Measurements from ENCODE around the gene SERPINA9.

SERPINA9 gene

DNA sequence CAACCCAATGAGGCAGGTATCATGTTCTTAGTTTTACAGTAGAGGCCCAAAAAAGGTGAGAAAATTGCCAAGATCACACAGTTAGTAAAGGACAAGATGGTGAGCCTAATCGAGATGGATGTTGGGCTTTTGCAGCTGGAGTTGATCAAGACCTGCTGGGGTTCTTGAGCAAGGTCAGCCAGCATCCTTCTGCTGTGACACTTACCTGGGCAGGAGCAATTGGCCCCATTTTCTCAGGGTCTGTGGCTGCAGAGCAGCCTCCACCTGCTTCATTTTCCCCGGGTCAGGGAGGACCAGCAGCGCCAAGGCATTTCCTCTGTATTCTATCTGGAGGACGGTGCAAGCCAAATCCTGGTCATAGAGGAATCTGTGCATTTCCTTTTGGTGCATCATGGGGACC lies 29.9 kb downstream of the SERPINA9 start:
- Histone ChIP-seq H3K4me1 (ENCODE audit: control insufficient read depth, insufficient read depth, low read length) (no peaks in the 10 kb centered on the region), H3K36me3 (ENCODE audit: control insufficient read depth in 2 of 2, insufficient read depth in 1 of 2, low read length in 2 of 2) (no peaks in the 10 kb centered on the region), H3K4me3 (ENCODE audit: low read depth, low read length) (no peak overlapping the region), H3K27ac (ENCODE audit: extremely low read depth, low read depth, low read length) (no peak overlapping the region), H3K9me3 (ENCODE audit: control insufficient read depth, insufficient read depth, low read depth, low read length) (no peaks in the 10 kb centered on the region)
- TF ChIP-seq ZFHX2 (tag by site-specific recombination; conservative IDR thresholded peaks at IDR 0.05) (no peak), SP3 (tag by site-specific recombination; IDR thresholded peaks at IDR 0.05) (no peak), PRDM6 (tag by site-specific recombination; IDR thresholded peaks at IDR 0.05) (no peak), ZNF404 (tag by site-specific recombination; IDR thresholded peaks at IDR 0.05) (no peak), GLI2 (tag by site-specific recombination; IDR thresholded peaks at IDR 0.05; ENCODE audit: borderline replicate concordance, low read depth) (no peak), ZNF311 (tag by site-specific recombination; IDR thresholded peaks at IDR 0.05; ENCODE audit: borderline replicate concordance) (no peak)
- TF ChIP-seq, protein P1, sequence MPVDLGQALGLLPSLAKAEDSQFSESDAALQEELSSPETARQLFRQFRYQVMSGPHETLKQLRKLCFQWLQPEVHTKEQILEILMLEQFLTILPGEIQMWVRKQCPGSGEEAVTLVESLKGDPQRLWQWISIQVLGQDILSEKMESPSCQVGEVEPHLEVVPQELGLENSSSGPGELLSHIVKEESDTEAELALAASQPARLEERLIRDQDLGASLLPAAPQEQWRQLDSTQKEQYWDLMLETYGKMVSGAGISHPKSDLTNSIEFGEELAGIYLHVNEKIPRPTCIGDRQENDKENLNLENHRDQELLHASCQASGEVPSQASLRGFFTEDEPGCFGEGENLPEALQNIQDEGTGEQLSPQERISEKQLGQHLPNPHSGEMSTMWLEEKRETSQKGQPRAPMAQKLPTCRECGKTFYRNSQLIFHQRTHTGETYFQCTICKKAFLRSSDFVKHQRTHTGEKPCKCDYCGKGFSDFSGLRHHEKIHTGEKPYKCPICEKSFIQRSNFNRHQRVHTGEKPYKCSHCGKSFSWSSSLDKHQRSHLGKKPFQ (tag by site-specific recombination; IDR thresholded peaks at IDR 0.05), result no peak
- ChIA-PET CTCF (interaction anchor here (2.7 kb wide), 1 partner anchor 13 kb away, joined by 12 read pairs; no protein-coding TSS in a partner anchor), POLR2A (no interaction called here)

DNA sequence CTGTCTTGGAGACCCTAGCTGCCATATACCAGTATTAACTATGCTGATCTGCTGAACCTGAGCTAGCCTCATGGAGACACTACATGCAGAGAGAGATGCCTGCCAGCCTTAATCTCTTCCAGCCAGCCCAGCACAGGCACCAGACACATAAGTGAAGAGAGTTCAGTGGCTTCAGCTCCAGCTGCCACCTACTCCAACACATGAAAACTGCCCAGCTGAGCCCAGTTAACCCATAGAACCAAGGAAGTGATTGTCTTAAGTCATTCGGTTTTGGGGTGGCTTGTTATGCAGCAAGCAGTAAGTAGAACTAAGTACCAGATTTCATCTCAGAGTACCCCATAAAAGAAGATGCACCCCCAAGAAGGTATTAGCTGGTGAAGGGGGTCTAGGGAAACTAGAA lies 31.0 kb downstream of the SERPINA9 start:
- ChIA-PET CTCF (interaction anchor here (1.0 to 2.7 kb wide), 3 partner anchors 11 to 41 kb away, joined by 3 to 12 read pairs (median 5); no protein-coding TSS in a partner anchor), POLR2A (no interaction called here)
- H3K36me3 ChIP-seq (ENCODE audit: control insufficient read depth in 2 of 2, insufficient read depth in 1 of 2, low read length in 2 of 2), result no peaks in the 10 kb centered on the region
- H3K4me1 ChIP-seq (ENCODE audit: control insufficient read depth, insufficient read depth, low read length), result no peaks in the 10 kb centered on the region
- H3K27ac ChIP-seq (ENCODE audit: extremely low read depth, low read depth, low read length), result no peak overlapping the region
- H3K4me3 ChIP-seq (ENCODE audit: low read depth, low read length), result no peak overlapping the region
- no peaks in the 10 kb centered on the region for H3K9me3 ChIP-seq (ENCODE audit: control insufficient read depth, insufficient read depth, low read depth, low read length)
- TF ChIP-seq, protein P2, sequence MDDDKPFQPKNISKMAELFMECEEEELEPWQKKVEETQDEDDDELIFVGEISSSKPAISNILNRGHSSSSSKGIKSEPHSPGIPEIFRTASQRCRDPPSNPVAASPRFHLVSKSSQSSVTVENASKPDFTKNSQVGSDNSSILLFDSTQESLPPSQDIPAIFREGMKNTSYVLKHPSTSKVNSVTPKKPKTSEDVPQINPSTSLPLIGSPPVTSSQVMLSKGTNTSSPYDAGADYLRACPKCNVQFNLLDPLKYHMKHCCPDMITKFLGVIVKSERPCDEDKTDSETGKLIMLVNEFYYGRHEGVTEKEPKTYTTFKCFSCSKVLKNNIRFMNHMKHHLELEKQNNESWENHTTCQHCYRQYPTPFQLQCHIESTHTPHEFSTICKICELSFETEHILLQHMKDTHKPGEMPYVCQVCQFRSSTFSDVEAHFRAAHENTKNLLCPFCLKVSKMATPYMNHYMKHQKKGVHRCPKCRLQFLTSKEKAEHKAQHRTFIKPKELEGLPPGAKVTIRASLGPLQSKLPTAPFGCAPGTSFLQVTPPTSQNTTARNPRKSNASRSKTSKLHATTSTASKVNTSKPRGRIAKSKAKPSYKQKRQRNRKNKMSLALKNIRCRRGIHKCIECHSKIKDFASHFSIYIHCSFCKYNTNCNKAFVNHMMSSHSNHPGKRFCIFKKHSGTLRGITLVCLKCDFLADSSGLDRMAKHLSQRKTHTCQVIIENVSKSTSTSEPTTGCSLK (tag by site-specific recombination; IDR thresholded peaks at IDR 0.05), result no peak
- TF ChIP-seq KLF8 (tag by site-specific recombination; IDR thresholded peaks at IDR 0.05) (no peak), ZNF701 (tag by site-specific recombination; IDR thresholded peaks at IDR 0.05) (no peak), ZFP41 (tag by site-specific recombination; IDR thresholded peaks at IDR 0.05; ENCODE audit: borderline replicate concordance) (no peak), ZNF555 (tag by site-specific recombination; conservative IDR thresholded peaks at IDR 0.05) (no peak), KLF7 (tag by site-specific recombination; IDR thresholded peaks at IDR 0.05; ENCODE audit: borderline replicate concordance) (no peak), TSHZ1 (tag by site-specific recombination; IDR thresholded peaks at IDR 0.05; ENCODE audit: borderline replicate concordance) (no peak), ZNF223 (tag by site-specific recombination; IDR thresholded peaks at IDR 0.05) (no peak), ZNF24 (tag by site-specific recombination; IDR thresholded peaks at IDR 0.05) (no peak), ZNF768 (tag by site-specific recombination; IDR thresholded peaks at IDR 0.05) (no peak), ZNF324 (tag by site-specific recombination; IDR thresholded peaks at IDR 0.05) (no peak)
- TF ChIP-seq, protein P3, sequence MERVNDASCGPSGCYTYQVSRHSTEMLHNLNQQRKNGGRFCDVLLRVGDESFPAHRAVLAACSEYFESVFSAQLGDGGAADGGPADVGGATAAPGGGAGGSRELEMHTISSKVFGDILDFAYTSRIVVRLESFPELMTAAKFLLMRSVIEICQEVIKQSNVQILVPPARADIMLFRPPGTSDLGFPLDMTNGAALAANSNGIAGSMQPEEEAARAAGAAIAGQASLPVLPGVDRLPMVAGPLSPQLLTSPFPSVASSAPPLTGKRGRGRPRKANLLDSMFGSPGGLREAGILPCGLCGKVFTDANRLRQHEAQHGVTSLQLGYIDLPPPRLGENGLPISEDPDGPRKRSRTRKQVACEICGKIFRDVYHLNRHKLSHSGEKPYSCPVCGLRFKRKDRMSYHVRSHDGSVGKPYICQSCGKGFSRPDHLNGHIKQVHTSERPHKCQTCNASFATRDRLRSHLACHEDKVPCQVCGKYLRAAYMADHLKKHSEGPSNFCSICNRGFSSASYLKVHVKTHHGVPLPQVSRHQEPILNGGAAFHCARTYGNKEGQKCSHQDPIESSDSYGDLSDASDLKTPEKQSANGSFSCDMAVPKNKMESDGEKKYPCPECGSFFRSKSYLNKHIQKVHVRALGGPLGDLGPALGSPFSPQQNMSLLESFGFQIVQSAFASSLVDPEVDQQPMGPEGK (tag by site-specific recombination; IDR thresholded peaks at IDR 0.05), result no peak
- TF ChIP-seq, protein P4, sequence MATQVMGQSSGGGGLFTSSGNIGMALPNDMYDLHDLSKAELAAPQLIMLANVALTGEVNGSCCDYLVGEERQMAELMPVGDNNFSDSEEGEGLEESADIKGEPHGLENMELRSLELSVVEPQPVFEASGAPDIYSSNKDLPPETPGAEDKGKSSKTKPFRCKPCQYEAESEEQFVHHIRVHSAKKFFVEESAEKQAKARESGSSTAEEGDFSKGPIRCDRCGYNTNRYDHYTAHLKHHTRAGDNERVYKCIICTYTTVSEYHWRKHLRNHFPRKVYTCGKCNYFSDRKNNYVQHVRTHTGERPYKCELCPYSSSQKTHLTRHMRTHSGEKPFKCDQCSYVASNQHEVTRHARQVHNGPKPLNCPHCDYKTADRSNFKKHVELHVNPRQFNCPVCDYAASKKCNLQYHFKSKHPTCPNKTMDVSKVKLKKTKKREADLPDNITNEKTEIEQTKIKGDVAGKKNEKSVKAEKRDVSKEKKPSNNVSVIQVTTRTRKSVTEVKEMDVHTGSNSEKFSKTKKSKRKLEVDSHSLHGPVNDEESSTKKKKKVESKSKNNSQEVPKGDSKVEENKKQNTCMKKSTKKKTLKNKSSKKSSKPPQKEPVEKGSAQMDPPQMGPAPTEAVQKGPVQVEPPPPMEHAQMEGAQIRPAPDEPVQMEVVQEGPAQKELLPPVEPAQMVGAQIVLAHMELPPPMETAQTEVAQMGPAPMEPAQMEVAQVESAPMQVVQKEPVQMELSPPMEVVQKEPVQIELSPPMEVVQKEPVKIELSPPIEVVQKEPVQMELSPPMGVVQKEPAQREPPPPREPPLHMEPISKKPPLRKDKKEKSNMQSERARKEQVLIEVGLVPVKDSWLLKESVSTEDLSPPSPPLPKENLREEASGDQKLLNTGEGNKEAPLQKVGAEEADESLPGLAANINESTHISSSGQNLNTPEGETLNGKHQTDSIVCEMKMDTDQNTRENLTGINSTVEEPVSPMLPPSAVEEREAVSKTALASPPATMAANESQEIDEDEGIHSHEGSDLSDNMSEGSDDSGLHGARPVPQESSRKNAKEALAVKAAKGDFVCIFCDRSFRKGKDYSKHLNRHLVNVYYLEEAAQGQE (tag by site-specific recombination; IDR thresholded peaks at IDR 0.05), result no peak
